ENCODE results near the gene PTPRN2.

- TF ChIP-seq EZH2 (IDR thresholded peaks at IDR 0.05; ENCODE audit: low read depth), result no peak
- TF ChIP-seq, protein P1, sequence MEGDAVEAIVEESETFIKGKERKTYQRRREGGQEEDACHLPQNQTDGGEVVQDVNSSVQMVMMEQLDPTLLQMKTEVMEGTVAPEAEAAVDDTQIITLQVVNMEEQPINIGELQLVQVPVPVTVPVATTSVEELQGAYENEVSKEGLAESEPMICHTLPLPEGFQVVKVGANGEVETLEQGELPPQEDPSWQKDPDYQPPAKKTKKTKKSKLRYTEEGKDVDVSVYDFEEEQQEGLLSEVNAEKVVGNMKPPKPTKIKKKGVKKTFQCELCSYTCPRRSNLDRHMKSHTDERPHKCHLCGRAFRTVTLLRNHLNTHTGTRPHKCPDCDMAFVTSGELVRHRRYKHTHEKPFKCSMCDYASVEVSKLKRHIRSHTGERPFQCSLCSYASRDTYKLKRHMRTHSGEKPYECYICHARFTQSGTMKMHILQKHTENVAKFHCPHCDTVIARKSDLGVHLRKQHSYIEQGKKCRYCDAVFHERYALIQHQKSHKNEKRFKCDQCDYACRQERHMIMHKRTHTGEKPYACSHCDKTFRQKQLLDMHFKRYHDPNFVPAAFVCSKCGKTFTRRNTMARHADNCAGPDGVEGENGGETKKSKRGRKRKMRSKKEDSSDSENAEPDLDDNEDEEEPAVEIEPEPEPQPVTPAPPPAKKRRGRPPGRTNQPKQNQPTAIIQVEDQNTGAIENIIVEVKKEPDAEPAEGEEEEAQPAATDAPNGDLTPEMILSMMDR (conservative IDR thresholded peaks at IDR 0.05), result no peak
Observed at GRCh38 chr7:158449942-158450341, 137.7 kb downstream of the PTPRN2 start.

Data from PC-9 (cell line).